HG02981 (cell line): ENCODE measurements around the gene CDH26.

Source experiments
- ATAC-seq: cut with Tn5 transposase; IDR thresholded peaks from one replicate; pipeline ENCODE4 v1.9.1; 2021; ENCODE audit warnings: mild to moderate bottlenecking, moderate library complexity; ENCODE audit not compliant: unreplicated experiment

CDH26 gene

DNA sequence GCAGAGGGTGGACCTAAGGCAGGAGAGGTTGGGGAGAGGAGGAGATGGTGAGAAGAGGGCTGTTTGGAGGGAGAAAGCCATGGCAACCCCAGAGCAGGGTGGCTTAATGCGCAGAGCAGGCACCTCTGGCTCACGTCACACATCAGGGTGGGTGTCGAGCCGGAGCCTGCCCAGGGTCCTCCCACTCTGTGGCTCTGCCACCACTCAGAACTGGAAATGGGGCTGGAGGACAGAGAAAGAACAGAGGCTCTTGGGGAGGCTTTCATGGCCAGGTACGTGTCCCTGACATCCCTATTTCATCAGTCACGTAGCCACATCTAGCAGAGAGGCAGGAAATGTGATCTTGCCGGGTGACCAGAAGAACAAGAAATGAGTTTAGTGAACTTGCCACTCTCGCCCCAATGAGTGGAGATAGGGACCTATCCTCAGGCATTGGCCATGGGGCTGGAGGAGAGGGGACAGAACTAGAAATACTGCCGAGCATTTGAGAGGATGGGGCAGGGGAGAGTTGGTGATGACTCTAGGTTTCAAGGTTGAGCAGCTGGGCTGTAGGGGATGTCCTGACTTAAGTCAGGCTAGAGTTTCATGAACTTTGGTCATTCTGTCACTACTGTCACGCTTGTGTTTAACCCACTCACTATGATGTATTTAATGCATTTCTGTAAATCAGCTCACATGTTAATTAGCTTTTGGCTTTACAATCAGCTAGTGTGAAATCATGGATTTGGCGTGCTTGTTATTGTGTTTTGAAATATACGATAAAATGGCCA is 52.7 kb downstream of the CDH26 start:
- ATAC-seq: no peak

DNA sequence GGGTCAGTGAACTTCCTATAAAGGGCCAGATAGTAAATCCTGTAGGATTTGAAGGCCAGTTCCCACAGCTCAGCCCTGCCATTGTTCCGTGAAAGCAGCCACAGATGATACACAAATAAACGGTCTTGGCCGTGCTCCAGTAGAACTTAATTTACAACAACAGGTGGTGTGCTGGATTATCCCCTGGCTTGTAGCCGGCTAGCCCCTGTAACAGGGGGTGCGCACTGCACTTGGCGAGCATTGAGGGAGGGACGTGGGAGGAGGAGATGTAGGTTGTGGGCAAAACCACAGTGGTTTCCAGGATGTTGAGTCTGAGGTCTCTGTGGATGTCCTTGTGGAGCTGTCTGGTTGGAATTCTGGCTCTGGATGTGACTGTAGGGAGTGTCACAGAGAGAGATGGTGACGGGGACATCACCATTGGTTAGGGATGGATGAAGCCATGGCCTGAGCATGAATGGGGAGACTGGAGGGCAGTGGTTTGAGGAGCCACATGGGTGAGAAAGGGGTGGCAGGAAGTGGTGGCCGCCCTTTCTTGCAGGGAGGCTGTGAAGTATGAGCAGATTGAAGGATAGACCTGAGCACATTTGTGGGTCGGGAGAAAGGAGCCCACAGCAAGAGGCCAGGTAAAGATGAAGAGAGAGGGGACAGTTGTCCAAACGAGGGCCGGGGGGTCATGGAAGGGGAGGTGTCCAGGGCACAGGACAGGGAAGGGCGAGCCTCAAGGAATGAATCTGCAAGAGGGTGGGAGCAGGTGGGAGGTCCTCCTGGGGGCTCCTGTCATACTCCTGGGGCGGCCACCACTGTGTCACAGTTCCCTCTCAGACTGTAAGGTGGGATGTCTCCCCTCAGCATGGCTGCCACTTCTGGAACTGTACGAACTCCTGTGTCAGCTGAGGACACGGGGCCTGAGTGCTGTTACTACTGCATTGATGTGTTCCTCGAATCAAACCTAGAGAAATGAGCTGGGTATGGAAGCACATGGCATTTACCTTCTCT is 53.6 kb downstream of the CDH26 start:
- ATAC-seq: no peak

DNA sequence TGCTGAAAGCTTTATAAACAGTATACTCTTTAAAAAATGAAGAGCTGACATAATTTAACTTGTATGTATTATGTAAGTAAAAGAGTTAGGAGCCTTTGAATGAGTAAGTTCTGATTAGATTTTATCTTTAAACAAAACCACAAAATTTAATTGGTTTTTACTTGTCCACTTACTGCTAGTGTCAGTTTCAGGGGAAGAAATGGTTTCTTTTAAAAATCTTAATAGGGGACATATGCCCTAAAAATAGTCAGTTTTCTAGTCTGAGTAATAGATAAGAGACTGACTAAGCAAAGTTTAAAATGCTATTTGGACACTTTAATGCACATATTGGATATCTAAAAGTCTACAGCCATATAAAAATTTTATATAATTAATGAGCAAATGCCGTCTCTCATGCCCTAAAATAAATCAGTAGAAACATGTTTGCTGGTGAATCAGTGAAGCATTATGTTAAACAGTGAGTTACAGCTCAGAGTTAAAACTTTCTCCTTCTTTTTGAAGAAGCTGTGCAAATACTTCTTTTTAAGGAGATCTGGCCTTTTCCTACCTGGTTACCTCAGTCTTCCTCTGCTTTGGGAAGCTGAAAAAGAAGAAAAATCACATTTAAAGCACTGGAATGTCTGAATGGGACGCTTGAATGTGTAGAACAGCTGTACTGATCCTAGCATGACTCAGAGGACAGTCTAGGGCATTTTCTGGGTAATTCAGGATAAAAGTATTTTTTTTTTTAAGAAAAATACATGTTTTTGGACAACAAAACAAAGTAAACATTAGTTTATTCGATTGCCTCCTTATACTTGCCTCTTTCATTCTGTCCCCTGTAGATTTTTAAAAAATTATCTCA is 55.3 kb downstream of the CDH26 start:
- ATAC-seq: no peak

DNA sequence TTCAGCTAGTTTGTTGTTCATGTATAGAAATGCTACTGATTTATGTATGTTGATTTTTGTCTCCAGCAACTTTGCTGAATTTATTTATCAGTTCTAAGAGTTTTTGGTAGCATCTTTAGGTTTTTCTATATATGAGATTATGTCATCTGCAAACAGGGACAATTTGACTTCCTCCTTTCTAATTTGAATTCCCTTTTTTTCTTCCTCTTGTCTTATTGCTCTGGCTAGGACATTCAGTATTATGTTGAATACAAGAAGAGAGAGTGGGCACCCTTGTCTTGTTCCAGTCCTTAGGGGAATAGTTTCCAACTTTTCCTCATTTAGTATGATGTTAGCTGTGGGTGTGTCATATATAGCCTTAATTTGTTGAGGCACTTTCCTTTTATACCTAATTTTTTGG is 58.2 kb downstream of the CDH26 start:
- ATAC-seq: no peak

DNA sequence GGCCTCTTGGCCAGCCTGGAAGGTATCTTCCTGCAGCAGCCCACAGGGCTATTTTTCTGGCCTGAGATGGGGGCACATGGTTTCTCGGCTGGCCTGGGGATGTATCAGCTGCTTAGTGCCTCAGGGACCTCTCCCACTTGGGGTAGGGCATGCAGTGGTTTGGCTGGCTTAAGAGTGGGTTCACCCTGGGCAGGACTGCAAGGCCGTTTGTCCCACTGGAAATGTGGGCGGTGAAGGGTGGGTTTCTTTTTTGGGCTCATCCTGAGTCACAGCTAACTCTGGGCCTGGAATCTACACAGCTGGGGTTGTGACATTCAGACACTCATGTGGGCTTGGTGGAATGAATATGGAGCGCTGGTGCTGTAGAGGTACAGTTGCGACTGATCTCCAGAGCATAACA is 62.0 kb downstream of the CDH26 start:
- ATAC-seq: no peak

DNA sequence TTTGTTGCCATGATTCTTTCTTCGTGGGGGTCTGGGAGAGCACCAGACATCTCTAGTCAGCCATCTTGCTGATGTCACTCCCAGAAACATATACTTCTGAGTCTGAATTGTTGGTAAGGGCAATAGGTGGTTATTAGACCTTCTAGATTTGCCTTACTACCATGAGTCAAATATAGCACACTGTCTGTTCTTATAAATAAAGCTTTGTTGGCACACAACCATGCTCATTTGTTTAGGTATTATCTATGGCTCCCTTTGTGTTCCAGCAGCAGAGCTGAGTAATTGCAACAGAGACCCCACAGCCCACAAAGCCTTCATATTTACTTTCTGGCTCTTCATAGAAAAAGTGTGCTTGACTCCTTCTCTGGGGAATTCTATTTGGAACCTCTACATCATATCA is 62.9 kb downstream of the CDH26 start:
- ATAC-seq: no peak

DNA sequence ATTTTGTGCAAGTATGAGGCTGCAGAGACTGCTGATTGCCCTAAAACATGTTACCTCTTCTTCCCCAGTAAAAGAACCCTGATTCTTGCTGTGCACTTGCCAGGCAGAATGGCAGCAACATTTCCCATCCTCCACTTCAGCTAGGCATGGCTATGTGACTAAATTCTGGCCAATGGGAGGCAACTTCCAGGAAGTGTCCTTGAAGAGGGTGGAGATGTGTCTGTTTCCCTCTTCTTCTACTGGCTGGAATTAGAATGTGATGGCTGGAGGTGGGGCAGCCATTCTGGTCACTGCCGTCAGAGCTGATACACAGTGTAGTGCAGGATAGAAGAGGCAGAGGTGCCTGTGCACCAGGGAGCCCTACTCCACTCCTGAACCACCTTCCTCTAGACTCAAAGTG is 64.6 kb downstream of the CDH26 start:
- no peak for ATAC-seq

DNA sequence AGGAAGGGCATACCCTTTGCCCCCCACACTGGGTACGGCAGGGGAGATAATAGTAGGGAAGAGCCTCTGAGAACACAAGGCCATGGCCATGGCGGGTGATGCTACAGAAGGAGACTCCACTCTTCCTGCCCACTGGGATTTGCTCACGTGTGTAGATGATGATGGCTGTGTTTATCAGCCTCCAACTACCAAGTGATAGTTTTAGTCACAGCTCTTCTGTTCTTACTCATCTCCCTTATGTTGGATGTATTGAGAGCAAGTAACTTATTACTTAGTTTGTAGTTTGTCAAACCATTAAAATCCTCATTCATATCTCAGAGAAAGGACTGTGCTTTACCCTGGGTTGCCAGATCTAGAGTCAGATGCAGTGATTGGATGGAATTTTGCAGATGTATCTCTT is 66.0 kb downstream of the CDH26 start:
- no peak for ATAC-seq

DNA sequence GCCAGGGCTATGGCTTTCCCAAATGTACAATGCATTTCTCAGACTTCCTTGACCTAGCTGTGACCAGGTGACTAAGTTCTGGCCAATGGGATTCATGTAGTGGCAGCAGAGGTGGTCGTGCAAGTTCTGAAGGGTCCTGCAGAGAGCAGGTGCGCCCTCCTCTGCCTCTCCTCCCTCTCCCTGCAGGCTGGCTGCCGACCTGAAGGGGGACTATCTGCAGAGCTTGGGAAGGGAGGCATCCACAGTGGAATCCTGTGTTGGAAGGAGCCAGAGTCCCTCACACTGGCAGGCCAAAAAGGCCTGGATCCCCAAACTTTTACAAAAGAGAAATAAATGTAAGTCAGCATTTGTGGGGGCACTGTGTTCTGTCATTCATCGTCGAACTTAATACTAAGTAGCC is 66.6 kb downstream of the CDH26 start:
- ATAC-seq: no peak

DNA sequence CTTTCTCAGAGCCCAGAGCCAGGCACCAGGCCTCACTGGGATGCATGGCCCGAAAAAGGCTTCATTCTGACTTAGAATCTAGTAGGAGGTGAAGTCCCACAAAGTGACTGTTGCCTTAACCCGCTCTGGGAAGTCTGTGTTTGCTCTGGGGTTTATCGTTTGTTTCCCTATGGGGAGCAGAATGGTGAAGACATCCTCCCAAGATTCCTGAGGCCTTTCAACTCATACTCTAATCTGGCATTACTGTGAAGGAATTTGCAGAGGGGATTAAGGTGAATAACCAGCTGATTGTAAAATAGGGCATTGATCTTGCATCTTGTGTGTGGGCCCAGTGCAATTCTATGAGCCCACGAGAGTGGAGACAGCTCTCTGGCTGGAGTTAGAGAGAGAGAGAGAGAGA is 67.8 kb downstream of the CDH26 start:
- ATAC-seq: no peak

DNA sequence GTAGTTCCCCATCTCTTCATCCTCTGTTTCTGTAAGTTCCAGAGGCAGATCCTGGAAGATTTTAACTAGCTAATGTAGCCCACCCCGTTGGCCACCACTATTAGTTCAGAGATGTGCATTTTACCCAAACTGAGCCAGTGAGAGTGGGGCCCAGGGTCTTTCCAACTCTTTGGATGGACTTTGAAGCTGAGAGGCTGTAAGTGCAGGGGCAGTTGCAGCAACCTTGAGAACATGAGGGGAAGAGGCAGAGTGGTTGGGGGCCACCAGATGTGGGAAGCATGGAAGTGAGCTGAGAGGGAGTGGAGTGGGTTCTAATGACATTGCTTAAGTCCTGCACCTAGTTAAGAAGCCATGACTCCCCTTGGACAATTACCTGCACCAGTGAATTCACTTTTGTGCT is 72.2 kb downstream of the CDH26 start:
- no peak for ATAC-seq

DNA sequence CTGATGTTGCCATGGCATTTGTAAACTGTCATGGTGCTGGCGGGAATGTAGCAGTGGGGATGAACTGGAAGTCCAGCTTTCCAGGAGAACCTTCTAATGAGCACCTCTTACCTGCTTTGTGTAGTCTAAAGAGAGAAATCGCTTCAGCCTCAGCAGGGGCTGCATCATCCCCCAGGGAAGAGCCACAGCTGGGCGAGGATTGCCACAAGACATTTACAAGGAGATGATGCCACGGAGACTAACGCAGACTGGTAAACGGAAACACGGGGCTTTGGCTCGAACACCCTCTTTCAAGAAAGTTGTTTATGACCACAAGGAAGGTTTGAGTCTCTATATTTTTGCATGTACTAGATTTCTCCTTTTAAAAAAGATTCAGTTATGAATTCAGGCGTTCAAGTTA is 72.9 kb downstream of the CDH26 start:
- ATAC-seq: no peak

DNA sequence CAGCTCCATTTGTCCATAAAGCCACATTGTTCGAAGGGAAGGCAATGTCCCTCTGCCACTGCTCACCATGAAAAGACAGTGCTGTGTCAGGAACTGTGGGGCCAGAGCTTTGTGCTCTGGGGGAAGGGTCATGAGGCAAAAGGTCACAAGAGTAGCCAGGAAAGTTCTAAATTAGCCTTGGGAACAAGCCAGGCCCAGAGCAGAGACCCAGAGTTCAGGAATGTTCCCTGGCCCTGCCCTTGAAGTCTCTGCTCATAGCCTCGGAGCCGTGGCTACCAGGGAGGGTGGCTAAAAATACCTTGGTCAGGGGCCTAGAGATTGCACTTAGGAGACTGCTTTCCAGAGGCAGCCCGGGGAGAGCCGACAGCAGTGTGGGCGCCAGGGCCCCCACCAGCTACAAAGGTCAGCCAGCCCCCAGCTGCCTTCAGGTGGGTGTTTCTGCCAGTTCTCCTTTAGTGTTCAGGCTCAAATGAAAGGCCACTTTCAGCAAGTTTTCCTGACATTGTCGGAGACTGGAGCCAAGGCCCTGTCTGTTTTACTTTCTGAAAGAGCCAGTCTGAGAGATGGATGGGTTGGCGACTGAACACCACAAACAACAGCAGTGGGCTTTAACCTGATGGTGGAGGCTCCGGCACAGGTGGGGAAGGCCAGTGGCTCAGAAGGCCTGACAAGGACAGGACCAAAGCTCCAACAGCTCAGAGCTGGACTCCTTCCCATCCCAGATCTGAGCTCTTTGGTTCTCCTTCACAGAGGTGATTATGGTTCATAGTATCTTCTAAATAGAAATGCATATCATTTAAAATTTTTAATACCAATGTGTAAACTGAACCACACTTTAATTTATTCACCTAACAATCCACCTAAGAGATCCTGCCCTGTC is 76.2 kb downstream of the CDH26 start:
- no peak for ATAC-seq

DNA sequence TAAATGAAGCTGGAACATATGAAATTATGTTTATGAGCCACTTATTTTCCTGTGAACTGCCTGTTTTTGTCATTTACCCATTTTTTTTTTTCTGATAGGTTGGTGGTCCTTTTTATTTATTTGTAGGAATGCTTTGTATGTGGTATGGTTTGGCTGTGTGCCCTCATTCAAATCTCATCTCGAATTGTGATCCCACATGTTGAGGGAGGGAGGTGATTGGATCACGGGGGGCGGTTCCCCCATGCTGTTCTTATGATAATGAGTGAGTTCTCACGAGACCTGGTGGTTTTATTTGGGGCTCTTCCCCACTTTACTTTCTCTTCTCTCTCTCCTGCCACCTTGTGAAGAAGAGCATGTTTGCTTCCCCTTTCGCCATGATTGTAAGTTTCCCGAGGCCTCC is 77.3 kb downstream of the CDH26 start:
- no peak for ATAC-seq

DNA sequence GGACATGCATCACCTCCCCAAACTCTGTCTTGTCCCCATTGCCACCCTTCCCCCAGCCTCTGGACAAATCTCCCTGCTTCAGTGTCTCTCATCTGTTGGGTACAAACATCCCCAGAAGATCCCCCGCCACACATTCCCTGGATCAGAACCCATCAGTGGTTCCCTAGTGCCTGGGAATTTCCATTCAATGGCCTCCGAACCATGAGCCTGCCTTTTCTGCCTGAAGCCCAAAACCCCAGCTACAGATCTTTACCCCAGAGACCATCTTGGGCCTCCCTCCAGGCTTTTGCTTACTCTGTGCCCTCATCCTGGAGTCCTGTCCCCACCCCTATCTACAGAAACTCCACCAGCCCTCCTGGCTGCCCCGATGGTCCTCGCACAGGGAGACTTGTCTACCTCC is 78.1 kb downstream of the CDH26 start:
- ATAC-seq: no peak

DNA sequence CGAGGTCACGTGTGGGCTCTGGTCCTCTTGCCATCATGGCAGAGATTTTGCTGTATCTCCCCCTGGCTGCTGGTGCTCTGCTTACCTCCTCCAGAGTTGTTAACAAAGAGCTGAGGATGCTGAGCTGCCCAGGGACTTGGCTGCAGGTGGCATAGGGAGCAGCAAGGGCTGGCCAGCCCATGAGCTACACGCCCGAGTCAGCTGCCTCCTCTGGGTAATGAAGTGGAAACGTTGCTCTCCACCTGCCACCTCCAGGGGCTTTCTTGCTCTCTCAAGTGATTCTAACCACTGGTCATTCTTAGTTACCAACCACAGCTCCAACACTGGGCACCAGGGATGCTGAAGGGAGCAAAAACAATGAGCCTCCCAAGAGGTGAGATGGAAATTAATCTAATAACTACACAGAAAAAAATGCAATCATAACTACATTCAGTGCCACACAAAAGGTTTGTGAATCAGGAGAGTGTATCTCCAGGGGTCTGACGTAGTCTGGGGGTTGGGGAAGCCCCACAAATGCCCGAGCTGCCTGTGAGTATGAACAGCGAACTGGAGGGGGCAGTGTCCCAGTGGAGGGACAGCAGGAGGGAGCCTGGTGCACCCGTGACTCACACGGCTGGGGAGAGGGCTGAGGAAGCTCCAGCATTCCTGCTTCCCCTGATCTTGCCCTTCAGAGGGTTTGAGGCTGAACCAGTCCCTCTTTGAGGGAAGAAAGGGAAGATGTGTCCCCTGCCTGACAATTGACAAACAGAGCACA is 78.7 kb downstream of the CDH26 start:
- no peak for ATAC-seq

DNA sequence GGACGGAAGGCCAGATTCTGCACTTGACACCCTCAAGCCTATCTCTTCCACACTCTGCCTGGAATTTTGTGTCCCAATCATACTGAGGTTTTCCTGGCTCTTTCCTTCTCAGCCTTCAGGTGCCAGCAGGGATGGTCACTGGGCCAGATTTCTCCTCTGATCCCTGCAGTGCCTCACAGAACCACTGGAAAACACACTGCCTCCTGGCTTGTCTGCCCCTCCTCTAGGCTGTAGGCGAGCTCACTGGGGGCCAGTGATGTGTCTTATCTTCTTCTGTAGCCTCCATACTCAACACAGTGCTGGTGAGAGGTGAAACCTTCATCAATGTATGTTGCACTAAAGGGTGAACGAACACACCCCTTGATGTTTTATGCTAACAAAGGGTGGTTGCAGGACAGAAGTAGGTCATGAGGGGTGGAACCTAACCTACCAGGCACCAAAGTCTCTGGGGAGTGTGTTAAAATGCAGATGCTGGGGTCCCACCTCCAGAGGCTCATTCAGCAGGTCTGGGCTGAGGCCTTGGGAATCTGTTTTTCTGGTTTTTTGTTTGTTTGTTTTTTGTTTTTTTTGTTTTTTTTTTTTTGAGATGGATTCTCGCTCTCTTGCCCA is 80.3 kb downstream of the CDH26 start:
- ATAC-seq: no peak

DNA sequence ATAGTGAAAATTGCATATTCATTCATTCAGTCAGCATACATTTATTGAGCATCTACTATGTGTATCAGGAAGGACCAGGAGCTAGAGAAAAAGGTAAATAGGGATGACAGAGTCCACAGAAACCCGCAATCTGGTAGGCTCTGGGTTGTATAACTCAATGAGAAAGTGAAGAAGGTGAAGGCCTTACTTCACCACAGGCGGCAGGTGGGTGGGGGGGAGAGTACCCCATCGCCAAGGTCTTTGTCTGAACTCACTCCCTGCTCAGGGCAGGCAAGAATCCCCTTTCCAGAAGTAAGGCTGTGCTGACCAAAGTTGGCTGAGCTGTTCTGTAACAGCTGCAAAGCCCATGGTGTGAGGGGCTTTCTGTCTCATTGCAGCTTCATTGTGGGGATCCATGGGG is 81.3 kb downstream of the CDH26 start:
- ATAC-seq: no peak
